DMS53 treated with DMSO at 0.1 percent for 48 hours (cell line): ENCODE measurements around the gene PPIL6.

Source experiments
- DNase-seq: peaks from one replicate; lab custom pipeline; 2025; ENCODE audit not compliant: unreplicated experiment; lab: John Stamatoyannopoulos, UW

The PPIL6 gene

DNA sequence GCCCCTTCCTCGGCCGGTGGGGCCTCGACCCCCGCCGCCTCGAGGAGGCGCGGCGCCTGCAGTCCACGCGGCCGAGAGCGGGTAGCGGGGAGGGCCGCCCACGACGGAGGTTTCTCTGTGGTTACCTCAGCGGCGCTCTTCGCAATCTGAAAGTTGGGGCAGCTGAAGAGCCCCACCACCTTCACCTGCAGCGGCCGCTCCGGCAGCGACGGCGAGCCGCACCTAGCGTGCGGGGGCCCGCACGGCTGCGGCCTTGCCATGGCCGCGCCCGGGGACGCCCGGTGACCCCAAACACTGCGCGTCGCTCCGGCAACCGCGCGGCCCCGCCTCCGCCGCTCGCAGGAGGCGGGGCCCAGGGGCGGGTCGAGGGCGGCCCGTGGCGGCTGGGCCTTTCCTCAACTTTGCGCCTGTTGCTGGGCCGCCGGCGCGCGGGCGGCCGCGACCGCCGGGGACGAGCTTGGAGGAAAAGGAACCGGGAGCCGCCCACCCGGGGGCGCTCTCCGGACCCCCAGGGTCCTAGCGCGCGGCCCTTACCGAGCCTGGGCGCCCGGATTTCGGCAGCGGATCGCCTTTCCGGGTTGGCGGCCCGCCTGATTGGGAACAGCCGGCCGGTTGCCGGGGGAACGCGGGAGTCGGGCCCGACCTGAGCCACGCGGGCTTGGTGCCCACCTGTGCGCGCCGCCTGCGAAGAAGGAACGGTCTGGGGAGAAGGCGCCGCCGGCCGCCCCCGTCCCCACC is at the start of gene PPIL6, which contains the start of gene SMPD2:
PPIL6 (minus strand) TSS at position 298 of the 738 bp plus-strand sequence; CDS start at position 260, 38 bp downstream.
SMPD2 (plus strand) TSS at position 394 of the 738 bp plus-strand sequence. CDS start 398 bp downstream, outside the sequence.
- DNase-seq = peak; percentile 45

DNA sequence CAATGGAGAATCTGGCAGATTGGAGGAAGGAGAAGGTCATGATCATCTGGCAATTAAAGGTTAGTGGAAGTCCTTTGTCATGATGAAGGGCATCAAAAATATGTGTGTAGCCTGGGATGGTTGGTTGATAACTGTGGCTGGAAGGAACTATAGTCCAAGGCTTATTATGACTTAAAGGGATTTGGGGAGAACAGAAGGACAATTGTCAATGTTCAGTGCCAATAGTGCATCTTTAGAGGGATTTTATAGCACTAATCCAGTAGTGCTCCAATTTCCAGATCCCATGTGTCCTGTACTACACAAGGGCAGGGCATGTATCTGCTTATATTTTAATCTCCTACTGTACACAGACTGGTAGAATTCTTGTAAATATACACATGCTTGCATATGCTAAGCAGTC is 47.6 kb upstream of the PPIL6 start:
- no peak for DNase-seq

DNA sequence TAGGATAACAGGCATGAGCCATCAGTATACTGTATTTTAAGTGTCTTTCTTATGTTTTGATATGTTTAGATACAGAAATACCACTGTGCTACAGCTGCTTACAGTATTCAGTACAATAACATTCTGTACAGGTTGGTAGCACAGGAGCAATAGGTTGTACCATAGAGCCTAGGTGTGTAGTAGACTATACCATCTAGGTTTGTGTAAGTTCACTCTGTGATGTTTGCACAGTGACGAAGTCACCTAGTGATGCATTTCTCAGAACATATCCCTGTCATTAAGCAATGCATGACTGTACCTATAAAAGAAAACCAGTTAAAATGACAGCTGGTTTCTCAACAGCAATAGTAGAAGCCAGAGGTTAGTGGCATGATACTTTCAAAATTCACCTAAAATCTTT is 45.6 kb upstream of the PPIL6 start:
- DNase-seq = peak; percentile 73

DNA sequence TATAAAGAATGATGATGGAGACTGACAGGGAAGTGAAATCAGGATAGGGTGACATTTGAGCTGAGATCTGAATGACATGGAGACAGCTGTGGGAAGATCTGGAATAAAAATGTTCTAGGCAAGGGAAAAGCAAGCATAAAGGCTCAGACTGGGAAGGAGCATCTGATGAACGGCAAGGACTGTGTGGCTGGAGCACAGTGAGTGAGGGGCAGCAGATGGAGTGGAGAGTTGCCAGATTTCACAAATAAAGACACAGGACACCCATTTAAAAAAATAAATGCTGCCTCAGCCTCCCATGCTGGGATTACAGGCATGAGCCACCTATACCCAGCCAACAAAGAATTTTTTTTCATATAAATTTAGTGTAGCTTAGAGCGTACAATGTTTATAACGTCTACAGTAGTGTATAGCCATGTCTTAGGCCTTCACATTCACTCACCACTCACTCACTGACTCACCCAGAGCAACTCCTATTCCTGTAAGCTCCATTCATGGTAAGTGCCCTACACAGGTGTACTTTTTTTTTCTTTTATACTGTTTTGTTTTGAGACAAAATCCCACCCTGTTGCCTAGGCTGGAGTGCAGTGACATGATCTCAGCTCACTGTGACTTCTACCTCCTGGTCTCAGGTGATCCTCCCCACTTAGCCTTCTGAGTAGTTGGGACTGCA is 45.0 kb upstream of the PPIL6 start:
- DNase-seq = no peak

DNA sequence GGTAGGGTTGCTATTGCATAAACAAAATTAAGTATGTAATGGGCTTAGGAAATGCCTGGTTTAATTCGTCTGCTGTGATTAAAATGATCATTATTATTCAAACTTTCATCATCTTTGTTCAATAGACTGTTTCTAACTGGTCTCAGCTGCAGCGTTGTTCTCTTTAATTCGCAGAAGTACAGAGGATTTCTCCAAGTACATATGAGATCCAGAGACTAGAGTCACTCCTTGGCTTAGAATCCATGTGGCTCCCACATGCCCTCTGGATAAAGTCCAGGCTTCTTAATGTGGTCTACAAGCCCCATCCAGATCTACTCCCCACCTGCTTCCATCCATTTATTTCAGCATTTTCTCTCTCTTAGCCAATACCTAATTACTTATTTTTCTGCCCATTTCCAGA is 43.7 kb upstream of the PPIL6 start:
- DNase-seq = no peak

DNA sequence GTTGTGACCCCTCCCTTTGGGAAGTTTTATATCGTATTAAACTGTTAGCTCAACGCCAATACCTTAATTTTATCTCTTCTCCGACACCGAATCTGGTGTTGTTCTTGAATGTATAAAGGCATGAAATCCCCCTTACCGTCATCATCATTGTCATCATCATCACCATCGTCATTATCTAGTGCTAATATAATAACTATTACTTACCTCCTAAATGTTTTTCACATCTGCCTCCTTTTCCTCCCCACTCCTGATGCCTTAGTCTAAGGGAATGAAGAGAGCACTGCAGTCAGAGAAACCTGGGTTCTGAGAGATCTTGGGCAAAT is 43.3 kb upstream of the PPIL6 start:
- DNase-seq = no peak

DNA sequence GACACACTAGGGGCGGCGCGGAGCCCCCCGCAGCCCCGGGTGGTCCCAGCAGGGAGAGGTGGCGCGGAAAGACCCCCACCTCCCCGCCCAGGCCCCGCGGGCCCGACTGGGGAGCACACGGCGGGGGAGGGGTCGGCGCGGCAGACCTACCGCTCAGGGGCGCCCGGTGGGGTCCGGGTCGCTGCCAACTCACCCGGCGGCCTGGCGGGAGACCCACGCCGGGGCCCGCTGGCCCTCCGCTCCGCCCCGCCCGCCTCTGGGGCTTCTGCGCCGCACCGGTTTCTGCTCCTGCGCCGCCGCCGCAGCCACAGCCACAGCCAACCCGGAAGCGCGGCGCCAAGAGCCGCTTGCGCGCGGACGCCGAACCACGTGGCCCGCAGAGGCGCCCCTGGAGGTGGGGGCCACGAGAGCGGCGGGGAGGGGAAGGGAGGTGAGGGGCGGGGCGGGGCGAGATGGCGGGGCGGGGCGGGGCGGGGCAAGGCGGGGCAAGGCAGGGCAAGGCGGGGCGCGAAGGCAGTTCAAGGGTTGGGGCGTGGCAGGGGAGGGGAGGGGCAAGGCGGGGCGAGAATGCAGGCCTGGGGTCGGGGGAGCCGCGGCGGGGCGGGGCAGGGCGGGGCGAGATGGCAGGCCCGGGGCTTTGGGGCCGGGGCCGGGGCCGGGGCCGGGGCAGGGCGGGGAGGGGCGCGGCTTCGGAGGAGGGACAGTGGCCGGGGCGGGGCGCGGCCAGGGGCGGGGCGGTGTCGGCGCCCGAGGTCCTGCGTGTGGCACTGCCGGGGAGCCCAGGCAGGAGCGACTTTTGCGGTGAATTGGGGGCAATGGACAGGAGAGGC is 42.7 kb upstream of the PPIL6 start, which contains the start of gene ZBTB24:
ZBTB24 (minus strand) TSS at position 315 of the 830 bp plus-strand sequence. CDS start 1,193 bp downstream, outside the sequence.
- DNase-seq = peak; percentile 78

DNA sequence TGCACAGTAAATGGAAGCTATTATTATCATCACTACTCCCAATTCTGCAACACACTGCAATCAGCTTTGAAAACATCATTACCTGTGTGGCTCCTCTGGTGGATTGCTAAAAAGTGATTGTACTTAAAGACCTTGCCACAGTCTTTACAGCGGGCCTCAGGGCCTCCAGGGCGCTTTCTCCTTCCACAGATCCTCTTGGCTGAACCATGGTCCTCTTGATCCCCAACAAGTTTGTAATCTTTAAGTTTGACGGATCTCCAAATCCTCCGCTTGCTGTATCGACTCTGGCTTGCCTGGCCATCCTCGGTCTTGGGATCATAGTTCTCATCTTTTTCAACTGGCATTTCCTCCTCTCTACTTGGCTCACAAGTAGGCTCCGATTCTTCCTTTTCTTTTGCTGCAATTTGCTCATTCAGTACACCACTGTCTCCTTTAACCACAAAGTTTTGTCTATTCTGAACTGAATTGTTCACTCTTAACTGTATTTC is 40.6 kb upstream of the PPIL6 start:
- DNase-seq = no peak

DNA sequence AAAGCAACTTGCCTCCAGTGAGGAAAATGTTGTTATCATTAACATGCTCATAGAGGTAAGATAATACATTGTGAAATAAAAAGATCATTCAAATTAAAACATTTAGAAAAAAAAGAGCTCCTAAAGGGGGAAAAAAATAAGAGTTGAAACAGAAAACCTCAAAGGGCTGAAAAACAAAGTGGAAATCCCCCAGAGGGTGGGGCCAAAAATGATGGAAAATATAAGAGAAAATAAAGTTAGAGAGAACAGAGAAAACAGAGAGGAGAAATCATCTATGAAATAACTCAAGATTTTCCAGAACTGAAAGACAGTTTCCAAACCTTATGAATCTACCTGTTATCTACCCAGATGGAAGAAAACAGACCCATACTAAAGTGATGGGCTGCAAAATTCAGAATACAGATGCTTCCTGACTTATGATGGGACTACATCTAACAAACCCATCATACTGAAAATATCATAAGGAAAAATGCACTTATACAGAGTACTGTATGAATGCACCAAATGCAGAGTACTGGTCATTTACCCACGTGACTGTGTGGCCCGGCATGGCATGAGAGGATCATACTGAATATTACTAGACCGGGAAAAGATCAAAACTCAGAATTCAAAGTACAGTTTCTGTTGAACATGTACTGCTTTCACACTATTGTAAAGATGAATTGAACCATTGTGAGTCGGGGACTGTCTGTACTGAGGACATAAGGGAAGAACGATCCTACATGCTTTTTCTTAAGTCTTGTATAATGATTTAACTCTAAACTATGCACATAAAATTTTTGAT is 38.6 kb upstream of the PPIL6 start:
- DNase-seq = no peak

DNA sequence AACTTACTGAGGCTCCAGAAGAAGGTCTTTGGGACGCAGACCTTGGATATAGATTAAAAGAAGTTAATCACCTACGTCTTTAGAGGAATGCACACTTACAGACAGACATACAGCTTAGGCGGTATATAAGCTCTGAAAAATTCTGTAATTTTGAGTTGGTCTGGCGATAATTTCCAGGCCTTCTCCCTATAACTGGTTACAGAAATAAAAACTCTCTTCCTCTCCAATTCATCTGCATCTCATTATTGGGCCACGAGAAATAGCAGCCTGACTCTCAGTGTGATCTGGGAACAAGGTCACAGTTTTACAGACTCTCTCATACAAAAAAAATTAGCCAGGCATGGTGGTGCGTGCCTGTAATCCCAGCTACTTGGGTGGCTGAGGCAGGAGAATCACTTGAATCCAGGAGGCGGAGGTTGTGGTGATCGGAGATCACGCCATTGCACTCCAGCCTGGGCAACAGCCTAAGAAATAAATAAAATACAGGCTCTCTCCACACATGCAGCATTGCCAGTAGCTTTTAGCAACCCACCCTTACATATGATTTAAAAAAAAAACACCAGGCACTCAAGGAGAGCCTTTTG is 37.9 kb upstream of the PPIL6 start:
- no peak for DNase-seq

DNA sequence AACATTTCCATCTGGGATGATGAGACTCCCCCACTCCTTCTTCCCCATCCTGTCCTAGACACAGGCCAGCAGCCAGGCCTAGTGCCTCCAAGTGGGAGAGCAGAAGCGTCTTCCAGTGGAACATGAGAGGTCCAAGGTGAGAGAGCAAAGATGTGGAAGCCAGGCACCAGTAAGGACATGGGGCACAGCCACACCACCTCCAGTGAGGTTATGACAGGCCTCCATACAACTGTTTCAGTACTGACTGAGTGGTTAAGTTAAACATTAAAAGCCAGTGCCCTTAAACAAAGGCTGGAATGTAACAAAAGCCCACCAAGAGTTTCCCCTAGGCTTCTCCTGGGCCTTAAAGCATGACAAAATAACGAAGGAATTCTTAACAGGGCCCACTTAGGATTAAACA is 37.3 kb upstream of the PPIL6 start:
- DNase-seq = no peak

DNA sequence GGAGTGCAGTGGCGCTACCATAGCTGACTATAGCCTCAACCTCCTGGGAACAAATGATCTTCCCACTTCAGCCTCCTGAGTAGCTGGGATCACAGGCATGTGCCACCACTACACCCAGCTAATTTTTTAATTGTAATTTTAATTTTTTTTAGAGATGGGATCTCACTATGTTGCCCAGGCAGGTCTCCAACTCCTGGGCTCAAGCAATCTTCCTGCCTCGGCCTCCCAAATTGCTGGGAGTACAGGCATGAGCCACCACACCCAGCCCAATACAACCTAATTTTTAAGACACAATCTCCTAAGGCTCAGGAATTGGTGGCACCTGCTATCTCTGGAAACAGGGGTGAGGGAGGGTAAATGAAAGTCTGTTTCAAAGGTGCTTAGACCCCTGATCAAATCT is 36.8 kb upstream of the PPIL6 start:
- DNase-seq = no peak

DNA sequence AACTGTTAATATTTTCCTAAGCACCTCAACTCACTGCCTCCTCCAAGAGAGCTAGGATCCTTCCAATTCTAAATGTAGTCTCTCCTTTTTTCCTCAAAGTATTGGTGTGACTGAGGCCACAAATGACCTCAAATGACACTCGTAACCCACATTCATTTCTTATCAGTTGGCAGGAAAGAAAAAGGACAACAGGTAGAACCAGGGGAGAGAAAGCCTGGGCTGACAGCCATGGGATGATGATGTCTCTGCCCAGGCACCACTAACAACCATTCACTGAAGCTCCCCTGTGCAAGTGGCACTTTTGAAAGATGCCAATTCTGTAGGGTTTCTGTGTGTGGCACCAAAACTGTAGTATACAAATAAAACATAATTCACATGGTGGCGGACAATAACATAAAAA is 35.2 kb upstream of the PPIL6 start:
- no peak for DNase-seq

DNA sequence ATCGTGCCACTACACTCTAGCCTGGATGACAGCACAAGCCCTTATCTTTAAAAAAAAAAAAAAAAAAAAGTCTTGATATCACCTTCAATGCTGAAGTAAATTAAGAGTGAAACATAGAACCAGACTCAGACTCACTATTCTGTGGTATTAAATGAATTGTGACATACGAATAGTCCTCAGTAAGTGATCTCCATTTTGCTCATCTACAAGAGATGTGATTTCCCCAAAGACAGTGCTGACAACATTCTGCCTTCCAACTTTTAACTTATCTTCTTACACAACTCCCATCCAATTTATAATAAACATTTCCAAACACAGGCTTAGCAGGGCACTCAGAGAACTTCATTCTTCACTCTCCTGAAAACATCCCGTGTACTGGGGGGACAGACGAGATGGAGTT is 34.6 kb upstream of the PPIL6 start:
- no peak for DNase-seq

DNA sequence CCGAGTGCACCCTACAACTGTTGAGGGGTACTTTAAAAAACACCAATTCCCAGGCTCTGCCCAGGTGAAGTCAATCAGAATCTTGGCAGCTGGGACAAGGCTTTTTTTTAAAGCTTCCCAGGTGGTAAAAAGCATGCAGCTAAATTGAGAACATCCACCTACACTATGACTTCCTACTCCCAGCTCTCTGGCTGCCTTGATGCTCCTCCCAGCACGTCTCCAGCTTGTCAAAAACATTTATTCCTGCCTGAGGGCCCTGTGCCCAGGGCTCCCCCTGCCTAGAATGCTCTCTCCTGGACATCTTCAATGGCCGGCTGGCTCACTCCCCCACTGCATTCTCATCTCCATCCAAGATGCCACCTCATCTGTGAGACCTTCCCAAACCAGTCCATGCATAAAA is 32.7 kb upstream of the PPIL6 start:
- DNase-seq = no peak

DNA sequence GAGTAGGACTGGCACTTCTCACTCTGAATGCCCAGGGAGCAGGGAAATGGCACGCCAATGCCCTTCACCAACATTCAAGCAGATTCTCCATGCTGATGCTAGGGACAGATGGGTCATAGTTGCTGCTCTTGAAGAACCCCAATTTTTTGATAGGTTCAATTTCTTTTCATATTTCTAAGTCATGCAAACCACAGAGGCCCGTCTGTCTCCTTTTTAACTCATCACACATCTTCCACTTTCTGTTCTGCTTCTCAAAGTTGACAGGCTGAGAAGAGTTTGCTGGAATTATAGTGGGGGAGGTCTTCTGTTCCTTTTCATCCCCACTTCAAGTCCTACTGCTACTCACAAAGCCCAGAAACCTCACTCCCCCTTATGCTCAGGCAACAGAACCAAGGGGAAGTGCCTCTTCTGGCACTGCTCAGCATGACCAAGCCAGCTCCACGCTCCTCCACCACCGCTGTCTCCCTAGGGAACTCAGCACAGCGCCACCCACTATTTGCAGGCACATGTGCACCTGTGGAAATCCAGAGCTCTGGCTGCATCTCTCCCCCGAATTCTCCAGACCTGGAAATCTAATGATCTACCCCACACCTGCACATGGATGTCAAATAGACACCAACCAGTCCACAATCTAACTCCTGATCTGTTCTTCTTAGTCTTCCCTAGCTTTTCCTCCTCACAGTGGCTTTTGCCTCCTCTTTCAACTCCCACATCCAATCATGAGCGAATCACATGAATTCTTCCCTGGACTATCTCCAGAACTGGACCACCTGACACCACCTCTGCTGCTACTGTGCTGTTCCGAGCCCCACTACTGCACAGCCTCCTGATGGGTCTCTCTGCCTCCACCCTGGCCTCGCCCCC is 31.9 kb upstream of the PPIL6 start:
- no peak for DNase-seq

DNA sequence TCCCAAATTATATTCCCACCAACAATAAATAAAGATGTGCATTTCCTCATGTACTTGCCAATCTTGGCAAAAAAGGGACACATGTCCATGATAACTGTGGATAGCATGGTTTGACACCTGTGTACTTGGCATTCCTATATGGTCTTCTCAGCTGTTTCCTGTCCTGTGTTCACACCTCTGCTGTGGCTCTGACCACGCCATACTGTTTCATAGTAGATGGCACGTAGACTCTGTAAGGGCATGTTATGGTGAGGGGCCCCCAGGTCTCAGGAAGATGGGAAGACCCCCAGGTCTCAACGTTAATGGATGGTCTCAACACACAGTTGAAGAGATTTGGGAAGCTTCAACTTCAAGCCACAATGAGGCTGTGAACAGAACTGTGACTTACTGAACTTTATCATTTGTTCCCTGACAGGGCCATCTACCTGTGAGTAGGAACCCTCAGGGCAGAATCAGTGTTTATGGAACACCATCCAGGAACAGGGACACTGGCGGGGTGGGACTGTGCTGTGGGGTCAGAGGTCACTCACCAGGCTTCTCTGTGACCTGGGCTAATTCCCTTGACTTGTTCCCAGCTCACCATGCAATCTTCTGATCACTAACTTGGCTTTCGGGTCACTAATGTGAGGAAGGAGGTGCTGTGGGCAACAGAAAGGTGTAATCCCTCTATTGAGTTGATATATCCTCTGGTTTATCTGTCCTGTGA is 30.8 kb upstream of the PPIL6 start:
- DNase-seq = no peak

DNA sequence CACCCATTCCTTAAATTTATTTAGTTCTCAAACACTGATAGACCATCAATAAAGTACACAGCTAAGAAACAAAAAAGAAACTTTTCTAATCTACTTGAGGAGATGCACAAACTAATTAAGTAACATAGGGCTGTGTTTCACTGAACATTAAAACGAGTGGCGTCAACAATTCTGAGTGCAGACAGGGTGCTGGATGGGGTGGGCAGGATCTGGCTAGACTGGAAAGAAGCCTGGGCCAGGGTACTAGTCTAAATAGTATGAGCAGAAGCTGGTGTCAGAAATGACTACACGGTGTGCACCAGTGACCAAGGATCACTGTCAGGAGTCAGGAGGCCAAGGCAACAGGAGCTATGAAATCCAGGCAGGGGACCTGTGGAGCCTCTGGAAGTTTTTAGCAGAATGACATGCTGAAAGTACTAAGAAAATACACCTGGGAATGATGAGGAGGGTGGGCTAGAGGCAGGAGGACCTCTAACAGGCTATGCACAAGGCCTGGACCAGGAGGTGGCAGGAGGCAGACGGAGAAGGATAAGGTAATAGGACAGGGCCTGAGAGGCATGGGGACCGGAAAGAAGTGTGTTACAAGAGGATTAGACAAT is 29.3 kb upstream of the PPIL6 start:
- DNase-seq = no peak
